ENCODE measurements around the gene CIT.

The CIT gene

DNA sequence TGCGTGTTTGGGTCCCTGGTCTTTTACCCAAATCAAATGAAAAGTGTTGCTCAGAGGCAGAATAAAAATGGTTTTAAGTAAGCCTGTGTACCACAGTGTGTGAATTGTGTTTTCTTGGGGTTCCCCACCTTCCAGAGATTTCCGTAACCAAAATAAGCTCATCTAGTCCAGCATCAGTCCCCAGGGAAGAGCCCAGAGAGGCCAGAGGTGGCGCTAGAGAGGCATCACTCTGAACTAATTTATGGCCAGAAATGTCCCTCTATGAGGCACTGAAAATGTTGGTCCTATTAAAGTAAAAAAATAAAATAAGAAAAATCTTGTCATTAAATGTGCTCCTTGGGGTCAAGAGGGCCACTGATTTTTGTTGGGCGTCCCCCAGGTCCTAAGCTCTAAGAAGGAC is 234.1 kb downstream of the CIT start:
- no peak for DNase-seq (ENCODE audit: low spot score)
